ENCODE results near the gene ZNF695. TPM values are rescaled to one million over a fixed set of nuclear protein-coding genes. Genes with fewer than 3 reads are reported as not detected.

ZNF695 gene
- total and polyA plus RNA-seq, 9 of the 15 experiments (the other 6 are each of a cell fraction or from before 2014, with no cell fraction given) = 8.7 to 15.2 (median 10.9) TPM

DNA sequence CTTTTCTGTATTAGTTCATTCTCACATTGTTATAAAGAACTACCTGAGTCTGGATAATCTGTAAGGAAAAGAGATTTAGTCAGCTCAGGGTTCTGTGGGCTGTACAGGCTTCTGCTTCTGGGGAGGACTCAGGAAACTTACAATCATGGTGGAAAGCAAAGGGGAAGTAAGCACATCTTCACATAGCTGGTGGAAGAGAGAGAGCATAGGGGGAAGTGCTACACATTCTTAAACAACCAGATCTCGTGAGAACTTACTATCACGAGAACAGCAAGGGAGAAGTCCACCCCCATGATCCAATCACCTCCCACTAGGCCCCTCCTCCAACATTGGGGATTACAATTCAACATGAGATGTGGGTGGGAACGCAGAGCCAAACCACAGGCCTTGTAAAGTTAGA, 38.2 kb downstream of the ZNF695 start (continued):
- TF ChIP-seq ZNF695 (CRISPR knock-in tag; IDR thresholded peaks at IDR 0.05) = no peak

DNA sequence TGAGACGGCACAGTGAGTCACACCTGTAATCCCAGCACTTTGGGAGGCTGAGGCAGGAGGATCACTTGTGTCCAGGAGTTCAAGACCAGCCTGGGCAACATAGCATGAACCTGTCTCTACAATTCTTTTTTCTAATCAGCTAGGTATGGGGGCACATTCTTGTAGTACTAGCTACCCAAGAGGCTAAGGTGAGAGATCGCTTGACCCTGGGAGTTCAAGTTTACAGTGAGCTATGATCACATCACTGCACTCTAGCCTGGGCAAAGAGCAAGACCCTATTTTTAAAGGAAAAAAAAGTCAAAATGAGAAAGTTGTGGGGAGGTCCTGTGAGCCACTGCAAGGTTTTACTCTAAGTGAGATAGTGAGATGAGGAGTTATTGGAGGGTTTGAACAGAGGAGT, 41.4 kb downstream of the ZNF695 start:
- H3K9ac ChIP-seq (ENCODE audit: insufficient read depth in 1 of 2, low read depth in 2 of 2, low read length in 2 of 2) = no peak overlapping the region
- ATAC-seq = no peak
- CTCF ChIA-PET (ENCODE audit: low intra/inter-chr PET ratio) = no interaction called here

More for the DNA sequence above, 41.4 kb downstream of the ZNF695 start:
- DNase-seq (ENCODE audit: extremely low read depth in 1 of 4, low spot score in 3 of 4) (no peak), FAIRE-seq (no peak)
- Histone ChIP-seq H2AFZ (ENCODE audit: low read depth, low read length) (no peak overlapping the region), H3K27ac (ENCODE audit: extremely low read depth, low read depth, low read length) (no peak overlapping the region), H3K4me3 (no peak overlapping the region), H3K4me1 (replicated peaks in 1 of 2; ENCODE audit: control insufficient read depth in 2 of 2, insufficient read depth in 2 of 2, low read length in 2 of 2) (no peaks in the 10 kb centered on the region), H3K9me1 (ENCODE audit: control insufficient read depth, insufficient read depth, low read length) (no peaks in the 10 kb centered on the region), H4K20me1 (replicated peaks; ENCODE audit: control insufficient read depth, insufficient read depth, low read length) (no peaks in the 10 kb centered on the region), H3K79me2 (ENCODE audit: control insufficient read depth, insufficient read depth, low read length) (no peaks in the 10 kb centered on the region), H3K4me2 (ENCODE audit: insufficient read depth, low read length) (no peak overlapping the region), H3K36me3 (ENCODE audit: control insufficient read depth, insufficient read depth, low read length) (no peaks in the 10 kb centered on the region), H3K9me3 (replicated peaks; ENCODE audit: control insufficient read depth, insufficient read depth, low read depth, low read length) (peaks cover 6% of the 10 kb centered on the region; the same call in 1 of the 2 replicates), H3K27me3 (ENCODE audit: control insufficient read depth in 2 of 2, insufficient read depth in 2 of 2, low read length in 2 of 2) (no peaks in the 10 kb centered on the region)
- TF ChIP-seq RBBP5 (IDR thresholded peaks at IDR 0.05; ENCODE audit: borderline replicate concordance, insufficient read depth, low read length, poor library complexity, severe bottlenecking) (no peak), ZNF121 (CRISPR knock-in tag; conservative IDR thresholded peaks at IDR 0.05) (peak; percentile 56), ZNF232 (CRISPR knock-in tag; IDR thresholded peaks at IDR 0.05) (no peak)
- intact Hi-C loops (cut with micrococcal nuclease) = no loop called here
- 56% methylated on average over 2 of the region's 2 CpGs for WGBS (ENCODE audit: insufficient coverage, low coverage, missing lambda C conversion rate)
- POLR2A ChIA-PET = no interaction called here
- in situ Hi-C loops (cut with MboI) = no loop called here
- BruUV-seq (replicated peaks) = no TSS peak

Data from K562 (cell line).